ENCODE measurements around the gene PAX2.

The PAX2 gene

GRCh38 chr10:100750291-100751210 is 5.2 kb downstream of the PAX2 start:
- no peak overlapping the region for H3K27ac ChIP-seq
- no peak overlapping the region for H3K4me3 ChIP-seq
- DNase-seq (ENCODE audit: low spot score), result no peak
- TF ChIP-seq CTCF (IDR thresholded peaks at IDR 0.05), result no peak

GRCh38 chr10:100751211-100751933 is 6.0 kb downstream of the PAX2 start:
- H3K27ac ChIP-seq, result no peak overlapping the region
- no peak overlapping the region for H3K4me3 ChIP-seq
- no peak for TF ChIP-seq CTCF (IDR thresholded peaks at IDR 0.05)
- DNase-seq (ENCODE audit: low spot score), result no peak

- no peak for DNase-seq (ENCODE audit: low spot score)
- H3K27ac ChIP-seq, result no peak overlapping the region
- no peak overlapping the region for H3K4me3 ChIP-seq
- TF ChIP-seq CTCF (IDR thresholded peaks at IDR 0.05), result no peak
Observed at GRCh38 chr10:100755821-100756220, 10.4 kb downstream of the PAX2 start.

- Histone ChIP-seq H3K4me3 (no peak overlapping the region), H3K27ac (no peak overlapping the region)
- no peak for TF ChIP-seq CTCF (IDR thresholded peaks at IDR 0.05)
- no peak for DNase-seq (ENCODE audit: low spot score)
Observed at GRCh38 chr10:100759331-100759730, 13.9 kb downstream of the PAX2 start.

- Histone ChIP-seq H3K4me3 (no peak overlapping the region), H3K27ac (no peak overlapping the region)
- no peak for DNase-seq (ENCODE audit: low spot score)
- no peak for TF ChIP-seq CTCF (IDR thresholded peaks at IDR 0.05)
Observed at GRCh38 chr10:100760726-100761125, 15.3 kb downstream of the PAX2 start.

- no peak for DNase-seq (ENCODE audit: low spot score)
- Histone ChIP-seq H3K4me3 (no peak overlapping the region), H3K27ac (no peak overlapping the region)
- TF ChIP-seq CTCF (IDR thresholded peaks at IDR 0.05), result no peak
Observed at GRCh38 chr10:100761191-100761590, 15.8 kb downstream of the PAX2 start.
